Lower leg skin (tissue), 4 donors: ENCODE results near the gene GIGYF2. TPM values are rescaled to one million over a fixed set of nuclear protein-coding genes. Genes with fewer than 3 reads are reported as not detected.
"Not testable (repeated sequence)": the region's sequence is repeated elsewhere in the genome, so short reads cannot be mapped to it uniquely, and the experiment has no call there.

ENCODE experiments used
- DNase-seq, 2 donors: peaks; one replicate each; pipeline ENCODE4 v3.0.0-alpha.2; 2019; ENCODE audit warnings: low spot score in 2 of 2
- H3K4me3 ChIP-seq: fragments of 200-600 bp; sonication (generic); 2 replicates; pipeline ENCODE4 v1.5.1; 2017; ENCODE audit warnings: mild to moderate bottlenecking, low read depth; ENCODE audit not compliant: poor library complexity, severe bottlenecking
- CTCF ChIP-seq, 3 donors: fragments of 450-650 bp; IDR thresholded peaks; one replicate each; pipeline ENCODE4 v1.5.1; 2016; ENCODE audit warnings: antibody characterized with exemption in 3 of 3, mild to moderate bottlenecking in 3 of 3, moderate library complexity in 2 of 3
- POLR2A ChIP-seq, 2 donors: fragments of 450-650 bp; IDR thresholded peaks; one replicate each; pipeline ENCODE4 v1.6.1; 2016 to 2017; ENCODE audit warnings: antibody characterized with exemption in 2 of 2, mild to moderate bottlenecking in 1 of 2, moderate library complexity in 1 of 2
- WGBS, 2 donors: methylation state at CpG; one replicate each; pipeline ENCODE4 v1.1.5; 2018; 5-methylcytosine and 5-hydroxymethylcytosine counted together
- intact Hi-C: fragments of 100-400 bp; cut with DNase I; formaldehyde crosslinking; loops from one replicate; pipeline ENCODE4 v1.15.0; 2023; ENCODE audit warnings: low total_unique reads
- total RNA-seq, 4 donors: library from RNA; depleted of rRNA; stranded (reverse); fragments of >200 nt; gene quantifications; one replicate each; pipeline ENCODE4 v1.1.0, GENCODE V29; 2016

The GIGYF2 gene
- total RNA-seq, 4 donors from 2014 or later: 57.7 to 78.4 (median 72.5) TPM

DNA sequence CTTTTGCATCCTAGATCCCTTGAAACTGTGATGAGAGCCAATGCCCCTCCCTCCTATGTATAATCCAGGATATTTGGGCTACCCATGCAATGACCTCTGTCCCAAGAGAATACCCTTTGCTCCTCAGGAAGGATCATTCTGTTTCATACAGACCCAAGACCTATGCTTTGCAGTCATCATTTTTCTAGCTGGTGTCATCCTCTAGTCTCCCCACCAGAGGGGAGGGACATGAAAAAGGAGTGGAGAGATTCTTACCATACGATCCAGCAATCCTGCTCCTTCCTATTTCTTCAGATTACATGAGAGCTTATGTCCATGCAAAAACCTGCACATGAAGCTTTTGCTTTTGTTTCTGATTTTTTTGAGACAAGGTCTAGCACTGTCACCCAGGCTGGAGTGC, 13.8 kb upstream of the GIGYF2 start:
- WGBS, 2 donors: 24 to 46% methylated on average over 1 of the region's 1 CpG
- DNase-seq: no peak
- TF ChIP-seq POLR2A (IDR thresholded peaks at IDR 0.05) (no peak), CTCF (IDR thresholded peaks at IDR 0.05) (no peak)
- intact Hi-C loops: no loop called here
- H3K4me3 ChIP-seq: no peak overlapping the region

DNA sequence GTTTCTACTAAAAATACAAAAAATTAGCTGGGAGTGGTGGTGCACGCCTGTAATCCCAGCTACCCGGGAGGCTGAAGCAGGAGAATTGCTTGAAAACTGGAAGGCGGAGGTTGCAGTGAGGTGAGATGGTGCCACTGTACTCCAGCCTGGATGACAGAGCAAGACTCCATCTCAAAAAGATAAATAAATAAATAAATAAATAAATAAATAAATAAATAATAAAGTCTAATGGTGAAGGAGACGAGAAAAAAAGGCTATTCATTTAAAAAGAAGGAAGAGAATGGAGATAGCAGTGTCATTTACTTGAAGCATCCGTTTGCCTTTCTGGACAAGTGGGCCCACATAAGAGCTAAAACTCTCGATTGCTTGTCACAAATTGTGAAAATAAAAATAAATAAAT, 11.7 kb upstream of the GIGYF2 start:
- intact Hi-C loops, H3K4me3 ChIP-seq, DNase-seq: not testable (repeated sequence)
- WGBS, 2 donors: 86 to 93% methylated on average over 6 of the region's 6 CpGs

- peak in 1 of 2 donors; percentile 63 for DNase-seq
- intact Hi-C loops: no loop called here
- no peak for TF ChIP-seq CTCF (IDR thresholded peaks at IDR 0.05)
- TF ChIP-seq POLR2A (IDR thresholded peaks at IDR 0.05): no peak
- 81 to 84% methylated on average over 11 of the region's 11 CpGs for WGBS, 2 donors
- H3K4me3 ChIP-seq: no peak overlapping the region
Measured at GRCh38 chr2:232687382-232688160, 9.6 kb upstream of the GIGYF2 start.

DNA sequence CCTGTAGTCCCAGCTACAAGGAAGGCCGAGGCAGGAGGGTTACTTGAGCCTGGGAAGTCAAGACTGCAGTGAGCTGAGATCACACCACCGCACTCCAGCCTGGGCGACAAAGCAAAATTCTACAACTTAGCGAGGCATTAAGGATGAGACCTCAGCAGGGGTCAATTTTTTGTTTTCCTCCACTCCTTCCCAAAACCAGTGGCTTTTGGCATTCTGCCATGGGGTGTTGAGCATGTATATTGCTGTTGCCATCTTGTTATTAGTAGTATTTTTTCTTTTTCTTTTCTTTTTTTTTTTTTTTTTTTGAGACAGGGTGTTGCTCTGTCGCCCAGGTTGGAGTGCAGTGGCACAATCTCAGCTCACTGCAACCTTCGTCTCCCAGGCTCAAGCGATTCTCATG, 8.9 kb upstream of the GIGYF2 start:
- no peak overlapping the region for H3K4me3 ChIP-seq
- no peak for TF ChIP-seq CTCF (IDR thresholded peaks at IDR 0.05)
- TF ChIP-seq POLR2A (IDR thresholded peaks at IDR 0.05): no peak
- DNase-seq: peak in 1 of 2 donors; percentile 56
- intact Hi-C loops: no loop called here
- 96% methylated on average over 7 of the region's 7 CpGs for WGBS, 2 donors

DNA sequence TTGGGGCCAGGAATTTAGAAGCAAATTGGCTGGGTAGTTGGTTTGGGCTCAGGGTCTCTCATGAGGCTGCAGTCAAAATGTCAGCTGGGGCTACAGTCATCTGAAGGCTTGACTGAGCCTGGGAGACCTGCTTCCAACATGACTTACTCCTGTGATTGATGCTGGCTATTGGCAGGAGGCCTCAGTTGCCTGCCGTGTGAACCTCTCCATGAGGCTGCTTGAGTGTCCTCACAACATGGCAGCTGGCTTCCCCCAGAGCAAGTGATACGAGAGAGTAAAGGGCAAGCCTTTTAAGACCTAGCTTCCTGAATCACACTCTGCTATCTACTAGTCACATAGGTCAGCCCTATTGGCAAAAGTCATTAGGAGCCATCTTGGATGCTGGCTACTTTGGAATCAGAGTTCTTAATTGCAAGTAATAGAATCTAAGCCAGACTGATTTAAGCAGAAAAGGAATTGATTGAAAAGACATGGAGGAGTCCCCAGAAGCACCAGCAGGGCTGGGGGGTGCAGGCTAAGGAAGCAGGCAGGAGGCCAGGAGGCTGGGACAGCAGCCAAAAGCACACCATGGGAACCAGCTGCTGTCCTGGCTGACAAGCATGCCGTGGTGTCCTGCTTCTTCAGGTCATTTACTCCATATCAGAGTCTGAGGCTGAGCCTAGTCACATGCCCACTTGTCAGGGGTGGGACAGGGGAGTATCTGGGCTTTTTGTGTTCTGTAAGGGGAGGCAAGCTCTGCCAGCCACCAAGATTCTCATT, 7.8 kb upstream of the GIGYF2 start:
- DNase-seq: peak in 1 of 2 donors; percentile 73
- H3K4me3 ChIP-seq: no peak overlapping the region
- 50 to 65% methylated on average over 3 of the region's 3 CpGs for WGBS, 2 donors
- intact Hi-C loops: no loop called here
- TF ChIP-seq POLR2A (IDR thresholded peaks at IDR 0.05) (no peak), CTCF (IDR thresholded peaks at IDR 0.05) (no peak)

DNA sequence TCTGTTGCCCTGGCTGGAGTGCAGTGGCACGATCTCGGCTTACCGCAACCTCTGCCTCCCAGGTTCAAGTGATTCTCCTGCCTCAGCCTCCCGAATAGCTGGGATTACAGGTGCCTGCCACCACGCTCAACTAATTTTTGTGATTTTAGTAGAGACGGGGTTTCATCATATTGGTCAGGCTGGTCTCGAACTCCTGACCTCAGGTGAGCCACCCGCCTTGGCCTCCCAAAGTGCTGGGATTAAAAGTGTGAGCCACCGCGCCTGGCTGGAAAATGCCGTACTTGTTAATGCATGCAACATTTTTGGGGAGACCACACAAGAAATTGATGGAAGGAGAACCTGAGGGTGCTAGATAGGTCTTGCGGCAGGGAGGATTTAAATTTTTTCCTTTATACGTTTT, 6.0 kb upstream of the GIGYF2 start:
- WGBS, 2 donors: 95% methylated on average over 13 of the region's 13 CpGs
- H3K4me3 ChIP-seq, intact Hi-C loops: not testable (repeated sequence)
- DNase-seq: peak in 1 of 2 donors; percentile 49
